Measurements from ENCODE around the gene C10orf90. TPM values are rescaled to one million over a fixed set of nuclear protein-coding genes. Genes with fewer than 3 reads are reported as not detected.
A peak's percentile ranks its signal among the peaks of the same experiment; 100 is the strongest.

C10orf90 gene
- total RNA-seq, 1 experiment from 2014 or later = not detected

GRCh38 chr10:126536148-126536547, 134.3 kb downstream of the C10orf90 start:
- no peak overlapping the region for H3K14ac ChIP-seq (ENCODE audit: insufficient read depth, low read length)
- no peak overlapping the region for H4K5ac ChIP-seq (ENCODE audit: insufficient read length, low read depth, low read length)
- H3T11ph ChIP-seq (ENCODE audit: low read length) = no peak overlapping the region
- no peaks in the 10 kb centered on the region for H3K36me3 Mint-ChIP-seq (ENCODE audit: insufficient read depth in 1 of 3, low read depth in 3 of 3)
- H3K23me2 ChIP-seq (ENCODE audit: insufficient read length, low read depth, low read length, poor library complexity, severe bottlenecking) = no peaks in the 10 kb centered on the region
- no peaks in the 10 kb centered on the region for H3K4me1 Mint-ChIP-seq
- no peak overlapping the region for H4K91ac ChIP-seq (ENCODE audit: insufficient read length, low read depth, low read length)
- no peak overlapping the region for H2AFZ ChIP-seq (ENCODE audit: low read length)
- no peak overlapping the region for H3K4ac ChIP-seq (ENCODE audit: low read depth, low read length)
- H2BK120ac ChIP-seq (ENCODE audit: low read depth, low read length, poor library complexity, severe bottlenecking) = no peak overlapping the region
- H3K4me3 Mint-ChIP-seq = no peak overlapping the region
- H3K18ac ChIP-seq (ENCODE audit: insufficient read length, low read depth, low read length) = no peak overlapping the region
- H3K79me2 ChIP-seq (ENCODE audit: insufficient read depth, low read length) = no peaks in the 10 kb centered on the region
- H3K9me3 Mint-ChIP-seq = no peaks in the 10 kb centered on the region
- H3K4me1 ChIP-seq (ENCODE audit: insufficient read depth, low read length) = no peaks in the 10 kb centered on the region
- H3K23ac ChIP-seq (ENCODE audit: insufficient read length, low read depth, low read length) = no peak overlapping the region
- H3K79me1 ChIP-seq (ENCODE audit: insufficient read depth, low read depth, low read length, poor library complexity, severe bottlenecking) = no peaks in the 10 kb centered on the region
- no peak overlapping the region for H2BK12ac ChIP-seq (ENCODE audit: insufficient read length, low read depth, low read length)
- no peak for TF ChIP-seq CTCF (conservative IDR thresholded peaks at IDR 0.05)
- H3K56ac ChIP-seq (ENCODE audit: insufficient read length, low read depth, low read length) = no peak overlapping the region
- no peak overlapping the region for H2BK5ac ChIP-seq (ENCODE audit: insufficient read length, low read length)
- peak; percentile 39 for DNase-seq
- no CpG with 5 or more reads among the region's 10 CpGs for WGBS (ENCODE audit: extremely low coverage, insufficient read length, low lambda C conversion rate)
- H2BK20ac ChIP-seq (ENCODE audit: low read depth, low read length, poor library complexity, severe bottlenecking) = no peak overlapping the region
- no peak overlapping the region for H3K4me2 ChIP-seq (ENCODE audit: insufficient read depth, insufficient read length, low read length)
- no peak overlapping the region for H3K27ac Mint-ChIP-seq
- H4K20me1 ChIP-seq (ENCODE audit: control insufficient read depth, insufficient read depth, insufficient read length) = no peaks in the 10 kb centered on the region
- H4K8ac ChIP-seq (replicated peaks; ENCODE audit: insufficient read length, low read depth, low read length) = no peak overlapping the region
- H3K9ac ChIP-seq (ENCODE audit: extremely low read depth, insufficient read length, low read length) = no peak overlapping the region
- no peak overlapping the region for H3K27ac ChIP-seq (ENCODE audit: insufficient read length, low read depth, low read length)
- H3K27me3 ChIP-seq (ENCODE audit: insufficient read depth, low read length) = no peaks in the 10 kb centered on the region
- no peaks in the 10 kb centered on the region for H3K9me3 ChIP-seq (ENCODE audit: control insufficient read depth, low read depth, low read length)
- H3K27me3 Mint-ChIP-seq (ENCODE audit: low read depth) = no peaks in the 10 kb centered on the region; the same call in 1 of the 2 replicates
- no peak overlapping the region for H2BK15ac ChIP-seq (ENCODE audit: low read depth, low read length)
- no peak overlapping the region for H2AK5ac ChIP-seq (ENCODE audit: insufficient read length, low read length)

All from H9 (cell line).